Caco-2 (cell line): ENCODE results near the gene RRP12. TPM values are rescaled to one million over a fixed set of nuclear protein-coding genes. Genes with fewer than 3 reads are reported as not detected.

Experiments
- BruUV-seq: library from RNA; stranded (reverse); fragments of 400-500 nt; replicated peaks from 2 replicates; lab custom pipeline; 2021; lab: Mats Ljungman, UMichigan
- CTCF ChIA-PET: fragments of 300-600 bp; sonication (Branson Sonifier 250); formaldehyde crosslinking; loops from one replicate; lab custom pipeline; 2022; ENCODE audit warnings: antibody characterized with exemption; lab: Charles Lee
- POLR2A ChIA-PET: fragments of 300-600 bp; sonication (Branson Sonifier 250); formaldehyde crosslinking; loops from one replicate; lab custom pipeline; 2022; ENCODE audit warnings: antibody characterized with exemption; lab: Charles Lee
- DNase-seq, 2 experiments: peaks; one replicate each; pipeline versions ENCODE4 v3.0.0 to v3.0.0-alpha.2; 2020 to 2022
- H3K27me3 ChIP-seq: replicated peaks from 2 replicates; pipeline ENCODE4 v1.6.0; 2011; ENCODE audit warnings: low read length; ENCODE audit not compliant: control insufficient read depth, insufficient read depth
- H3K36me3 ChIP-seq: 2 replicates; pipeline ENCODE4 v1.5.1; 2011; ENCODE audit warnings: low read length; ENCODE audit not compliant: control insufficient read depth, insufficient read depth
- H3K4me1 ChIP-seq: fragments of 250-450 bp; sonication (Bioruptor Pico); 2 replicates; pipeline ENCODE4 v1.5.1; 2020; ENCODE audit warnings: mild to moderate bottlenecking
- H3K4me3 ChIP-seq: 2 replicates; pipeline ENCODE4 v1.5.1; 2011; ENCODE audit warnings: low read depth, mild to moderate bottlenecking, control low read depth, low read length
- H3K9me3 ChIP-seq: fragments of 250-450 bp; sonication (Bioruptor Pico); 2 replicates; pipeline ENCODE4 v1.5.1; 2020; ENCODE audit warnings: mild to moderate bottlenecking, moderate library complexity
- H3K27ac Mint-ChIP-seq: one replicate; pipeline ENCODE4 v1.8.0; 2022; ENCODE audit warnings: mixed read lengths; ENCODE audit not compliant: unreplicated experiment
- H3K27me3 Mint-ChIP-seq: one replicate; pipeline ENCODE4 v1.8.0; 2022; ENCODE audit warnings: mixed read lengths; ENCODE audit not compliant: insufficient read depth, unreplicated experiment
- H3K36me3 Mint-ChIP-seq: one replicate; pipeline ENCODE4 v1.8.0; 2022; ENCODE audit warnings: mild to moderate bottlenecking, mixed read lengths; ENCODE audit not compliant: insufficient read depth, unreplicated experiment
- H3K4me1 Mint-ChIP-seq: one replicate; pipeline ENCODE4 v1.8.0; 2022; ENCODE audit warnings: low read depth, mixed read lengths; ENCODE audit not compliant: unreplicated experiment
- H3K4me3 Mint-ChIP-seq: one replicate; pipeline ENCODE4 v1.8.0; 2022; ENCODE audit warnings: mild to moderate bottlenecking, moderate library complexity, mixed read lengths; ENCODE audit not compliant: unreplicated experiment
- H3K9me3 Mint-ChIP-seq: one replicate; pipeline ENCODE4 v1.8.0; 2022; ENCODE audit warnings: mixed read lengths; ENCODE audit not compliant: unreplicated experiment
- intact Hi-C: fragments of 100-400 bp; cut with micrococcal nuclease; formaldehyde crosslinking; loops from one replicate; pipeline ENCODE4 v1.10.0; 2022; ENCODE audit not compliant: unreplicated experiment
- total RNA-seq: library from RNA; stranded (reverse); gene quantifications from 2 replicates; pipeline ENCODE4 v1.2.3, GENCODE V29; 2022
- TF ChIP-seq, protein P1 (sequence below), 2 experiments: fragments of 200-600 bp in 1 of 2; IDR thresholded peaks; 1 replicate in 1 of 2; 2 replicates in 1 of 2; pipeline versions ENCODE4 v1.5.1 to v1.8.0; 2011 to 2022; ENCODE audit warnings: antibody characterized with exemption in 1 of 2, control low read depth in 1 of 2, inconsistent platforms in 1 of 2, low read depth in 1 of 2, low read length in 1 of 2, mild to moderate bottlenecking in 1 of 2, moderate library complexity in 1 of 2; ENCODE audit not compliant: insufficient read depth in 1 of 2, severe bottlenecking in 1 of 2, unreplicated experiment in 1 of 2

Gene RRP12
- total RNA-seq, 1 experiment from 2014 or later = 69.3 TPM

GRCh38 chr10:97406064-97406463 is 4.9 kb upstream of the RRP12 start:
- BruUV-seq = no TSS peak
- POLR2A ChIA-PET = no interaction called here
- no peak for DNase-seq

GRCh38 chr10:97404044-97404443 is 2.9 kb upstream of the RRP12 start:
- Histone ChIP-seq H3K27me3 (no peaks in the 10 kb centered on the region), H3K4me3 (no peak overlapping the region), H3K4me1 (peaks cover 7% of the 10 kb centered on the region; the same call in 1 of the 2 replicates), H3K36me3 (no peaks in the 10 kb centered on the region), H3K9me3 (no peaks in the 10 kb centered on the region)
- no peaks in the 10 kb centered on the region for H3K27me3 Mint-ChIP-seq
- no peaks in the 10 kb centered on the region for H3K9me3 Mint-ChIP-seq
- BruUV-seq = no TSS peak
- POLR2A ChIA-PET = no interaction called here
- intact Hi-C loops = loop anchor here (10.0 kb wide), 1 partner anchor 331 kb away; the partner anchor contains the start of gene ZFYVE27
- TF ChIP-seq, protein P1, sequence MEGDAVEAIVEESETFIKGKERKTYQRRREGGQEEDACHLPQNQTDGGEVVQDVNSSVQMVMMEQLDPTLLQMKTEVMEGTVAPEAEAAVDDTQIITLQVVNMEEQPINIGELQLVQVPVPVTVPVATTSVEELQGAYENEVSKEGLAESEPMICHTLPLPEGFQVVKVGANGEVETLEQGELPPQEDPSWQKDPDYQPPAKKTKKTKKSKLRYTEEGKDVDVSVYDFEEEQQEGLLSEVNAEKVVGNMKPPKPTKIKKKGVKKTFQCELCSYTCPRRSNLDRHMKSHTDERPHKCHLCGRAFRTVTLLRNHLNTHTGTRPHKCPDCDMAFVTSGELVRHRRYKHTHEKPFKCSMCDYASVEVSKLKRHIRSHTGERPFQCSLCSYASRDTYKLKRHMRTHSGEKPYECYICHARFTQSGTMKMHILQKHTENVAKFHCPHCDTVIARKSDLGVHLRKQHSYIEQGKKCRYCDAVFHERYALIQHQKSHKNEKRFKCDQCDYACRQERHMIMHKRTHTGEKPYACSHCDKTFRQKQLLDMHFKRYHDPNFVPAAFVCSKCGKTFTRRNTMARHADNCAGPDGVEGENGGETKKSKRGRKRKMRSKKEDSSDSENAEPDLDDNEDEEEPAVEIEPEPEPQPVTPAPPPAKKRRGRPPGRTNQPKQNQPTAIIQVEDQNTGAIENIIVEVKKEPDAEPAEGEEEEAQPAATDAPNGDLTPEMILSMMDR (IDR thresholded peaks at IDR 0.05; ENCODE audit: insufficient read depth in 1 of 2, low read depth in 1 of 2, low read length in 1 of 2, severe bottlenecking in 1 of 2, unreplicated experiment in 1 of 2) = no peak
- peaks cover 28% of the 10 kb centered on the region for H3K36me3 Mint-ChIP-seq
- H3K27ac Mint-ChIP-seq = no peak overlapping the region
- no peak overlapping the region for H3K4me3 Mint-ChIP-seq
- DNase-seq = no peak
- CTCF ChIA-PET = no interaction called here
- H3K4me1 Mint-ChIP-seq = no peaks in the 10 kb centered on the region

More at GRCh38 chr10:97406064-97406463, 4.9 kb upstream of the RRP12 start:
- H3K27me3 Mint-ChIP-seq = no peaks in the 10 kb centered on the region
- Histone ChIP-seq H3K27me3 (no peaks in the 10 kb centered on the region), H3K4me3 (no peak overlapping the region), H3K4me1 (peaks cover 7% of the 10 kb centered on the region; the same call in 1 of the 2 replicates), H3K36me3 (no peaks in the 10 kb centered on the region), H3K9me3 (no peaks in the 10 kb centered on the region)
- no peaks in the 10 kb centered on the region for H3K9me3 Mint-ChIP-seq
- H3K36me3 Mint-ChIP-seq = peaks cover 16% of the 10 kb centered on the region
- CTCF ChIA-PET = no interaction called here
- intact Hi-C loops = loop anchor here (2.0 to 10.0 kb wide), 2 partner anchors 41 to 329 kb away; partner anchors contain the start of genes EXOSC1, ZDHHC16 and ZFYVE27
- TF ChIP-seq, protein P1 (IDR thresholded peaks at IDR 0.05; ENCODE audit: insufficient read depth in 1 of 2, low read depth in 1 of 2, low read length in 1 of 2, severe bottlenecking in 1 of 2, unreplicated experiment in 1 of 2) = no peak
- H3K4me3 Mint-ChIP-seq = no peak overlapping the region
- H3K27ac Mint-ChIP-seq = no peak overlapping the region
- H3K4me1 Mint-ChIP-seq = no peaks in the 10 kb centered on the region

GRCh38 chr10:97401455-97401919 is 347 bp upstream of the RRP12 start:
- intact Hi-C loops = loop anchor here (1.0 to 10.0 kb wide), 2 partner anchors 109 to 333 kb away; partner anchors contain the start of genes ARHGAP19 and ZFYVE27
- Mint-ChIP-seq H3K36me3 (peaks cover 25% of the 10 kb centered on the region), H3K4me3 (peak overlapping the region; percentile 92), H3K27ac (peak overlapping the region; percentile 95), H3K9me3 (no peaks in the 10 kb centered on the region), H3K27me3 (no peaks in the 10 kb centered on the region), H3K4me1 (no peaks in the 10 kb centered on the region)
- CTCF ChIA-PET = interaction anchor here (0.5 to 1.6 kb wide), 10 partner anchors 8 to 637 kb away, joined by 3 to 6 read pairs (median 3); no protein-coding TSS in a partner anchor
- peak overlapping the region; percentile 89 for H3K4me3 ChIP-seq
- no peak for DNase-seq
- H3K9me3 ChIP-seq = no peaks in the 10 kb centered on the region
- BruUV-seq = no TSS peak
- H3K27me3 ChIP-seq = no peaks in the 10 kb centered on the region
- POLR2A ChIA-PET = interaction anchor here (0.5 to 1.3 kb wide), 12 partner anchors 17 to 531 kb away, joined by 3 to 12 read pairs (median 4); partner anchors contain the start of genes ARHGAP19, UBTD1 and ZFYVE27
- no peaks in the 10 kb centered on the region for H3K4me1 ChIP-seq
- TF ChIP-seq, protein P1 (IDR thresholded peaks at IDR 0.05; ENCODE audit: insufficient read depth in 1 of 2, low read depth in 1 of 2, low read length in 1 of 2, severe bottlenecking in 1 of 2, unreplicated experiment in 1 of 2) = no peak
- no peaks in the 10 kb centered on the region for H3K36me3 ChIP-seq
